Iris pigment epithelial cell (primary cell): ENCODE results near the gene LRRC45.
"Not testable (repeated sequence)": the region's sequence is repeated elsewhere in the genome, so short reads cannot be mapped to it uniquely, and the experiment has no call there.

Source experiments
- DNase-seq: peaks from one replicate; pipeline ENCODE4 v3.0.0-alpha.2; 2011; ENCODE audit warnings: low read depth

LRRC45 gene

GRCh38 chr17:82022981-82023446 is at the start of gene LRRC45:
Gene LRRC45, plus strand, starts transcription at chr17:82023305. Its CDS starts 339 bp downstream, at chr17:82023644.
- DNase-seq: peak; percentile 100

- DNase-seq: no peak
These were observed 49.7 kb upstream of the LRRC45 start for GRCh38 chr17:81973432-81973831.

- no peak for DNase-seq
These were observed 46.5 kb upstream of the LRRC45 start for GRCh38 chr17:81976332-81977210.

- peak; percentile 91 for DNase-seq
These were observed 45.8 kb upstream of the LRRC45 start, which contains the start of gene ASPSCR1 for GRCh38 chr17:81977211-81977808. Gene ASPSCR1, plus strand, starts transcription at chr17:81977629. Its CDS starts 18 bp downstream, at chr17:81977647.

DNA sequence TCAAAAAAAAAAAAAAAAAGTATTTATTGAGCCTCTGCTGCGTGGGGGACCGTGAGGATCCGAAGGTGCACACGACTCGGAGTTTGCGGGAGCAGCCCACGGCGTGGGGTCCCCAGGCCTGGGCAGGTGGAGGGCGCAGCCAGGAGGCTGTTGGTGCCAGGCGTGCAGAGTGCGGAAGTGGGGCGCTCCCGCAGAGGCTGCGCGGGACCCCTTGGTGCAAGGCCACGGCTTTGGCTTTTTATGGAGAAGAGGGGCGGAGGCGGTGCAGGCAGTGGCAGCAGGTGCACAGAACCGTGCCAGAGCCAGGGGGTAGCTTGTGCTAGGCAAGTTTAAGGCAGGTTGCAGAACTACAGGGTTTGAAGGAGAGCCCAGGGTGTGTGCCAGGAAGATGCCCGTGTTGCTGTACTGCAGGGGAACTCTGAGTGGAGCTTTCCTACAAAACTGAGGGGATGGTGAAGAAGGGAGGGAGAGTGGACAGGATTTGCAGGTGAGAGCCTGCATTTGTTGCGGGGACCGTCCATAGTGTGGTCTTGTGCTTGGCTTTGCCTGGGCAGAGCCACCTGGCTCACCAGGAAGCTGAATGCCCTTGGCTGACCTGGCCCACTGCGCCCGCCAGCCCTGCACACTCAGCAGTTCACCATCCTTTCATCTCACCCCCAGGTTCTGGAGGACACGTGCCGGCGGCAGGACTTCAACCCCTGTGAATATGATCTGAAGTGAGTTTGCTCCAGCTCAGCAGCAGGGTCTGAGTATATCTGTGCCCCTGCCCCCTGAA is 44.4 kb upstream of the LRRC45 start:
- DNase-seq: no peak

GRCh38 chr17:81980122-81980521 is 43.0 kb upstream of the LRRC45 start:
- no peak for DNase-seq

DNA sequence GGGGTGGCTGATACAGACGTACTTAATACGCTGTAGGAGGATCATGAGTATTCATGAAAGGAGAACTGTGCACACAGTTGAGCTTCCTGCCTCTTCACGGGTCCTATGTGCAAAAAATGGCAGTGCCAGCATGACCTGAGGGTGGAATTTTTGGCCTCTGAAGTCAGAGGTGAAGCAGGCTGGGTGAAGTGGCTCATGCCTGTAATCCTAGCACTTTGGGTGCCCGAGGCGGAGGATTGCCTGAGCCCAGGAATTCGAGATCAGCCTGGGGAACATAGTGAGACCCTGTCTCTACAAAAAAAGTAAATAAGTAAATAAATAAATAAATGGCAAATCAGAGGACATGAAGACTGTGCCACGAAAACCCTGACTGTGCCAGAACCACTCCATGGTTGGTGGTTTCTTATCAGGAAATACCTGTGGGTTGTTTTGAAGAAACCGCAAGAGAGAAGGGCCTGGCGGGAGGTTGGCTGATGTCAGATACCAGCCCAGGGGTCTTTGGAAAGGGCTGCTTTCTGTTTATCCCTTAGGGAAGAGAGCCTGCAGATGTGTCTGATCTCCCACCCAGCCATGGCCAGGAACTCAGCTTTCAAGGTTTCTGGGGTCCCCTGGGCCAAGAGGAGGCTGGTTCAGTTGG is 42.3 kb upstream of the LRRC45 start:
- no peak for DNase-seq

- not testable (repeated sequence) for DNase-seq
These were observed 41.6 kb upstream of the LRRC45 start for GRCh38 chr17:81981511-81981910.

DNA sequence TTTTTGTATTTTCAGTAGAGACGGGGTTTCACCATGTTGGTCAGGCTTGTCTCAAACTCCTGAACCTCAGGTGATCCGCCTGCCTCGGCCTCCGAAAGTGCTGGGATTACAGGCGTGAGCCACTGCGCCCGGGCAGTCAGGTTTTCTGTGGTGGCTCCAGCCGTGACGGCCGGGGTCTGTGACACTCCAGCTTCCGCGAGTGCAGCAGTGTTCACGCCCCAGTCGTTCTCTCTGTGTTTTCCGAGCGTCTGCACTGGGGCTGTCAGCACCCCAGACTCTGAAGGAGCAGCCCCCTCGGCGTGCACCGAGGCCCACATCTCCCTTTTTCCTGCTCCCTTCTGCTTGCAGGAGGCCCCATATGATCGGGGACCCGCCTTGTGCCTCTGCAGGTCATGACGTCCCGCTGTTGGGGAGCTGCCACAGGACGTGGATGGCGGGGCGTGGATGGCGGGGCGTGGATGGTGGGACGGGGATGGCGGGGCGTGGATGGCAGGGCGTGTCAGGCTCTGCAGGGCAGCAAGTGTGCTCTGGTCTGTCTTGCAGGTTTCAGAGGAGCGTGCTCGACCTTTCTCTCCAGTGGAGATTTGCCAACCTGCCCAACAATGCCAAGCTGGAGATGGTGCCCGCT is 40.0 kb upstream of the LRRC45 start:
- DNase-seq: no peak

DNA sequence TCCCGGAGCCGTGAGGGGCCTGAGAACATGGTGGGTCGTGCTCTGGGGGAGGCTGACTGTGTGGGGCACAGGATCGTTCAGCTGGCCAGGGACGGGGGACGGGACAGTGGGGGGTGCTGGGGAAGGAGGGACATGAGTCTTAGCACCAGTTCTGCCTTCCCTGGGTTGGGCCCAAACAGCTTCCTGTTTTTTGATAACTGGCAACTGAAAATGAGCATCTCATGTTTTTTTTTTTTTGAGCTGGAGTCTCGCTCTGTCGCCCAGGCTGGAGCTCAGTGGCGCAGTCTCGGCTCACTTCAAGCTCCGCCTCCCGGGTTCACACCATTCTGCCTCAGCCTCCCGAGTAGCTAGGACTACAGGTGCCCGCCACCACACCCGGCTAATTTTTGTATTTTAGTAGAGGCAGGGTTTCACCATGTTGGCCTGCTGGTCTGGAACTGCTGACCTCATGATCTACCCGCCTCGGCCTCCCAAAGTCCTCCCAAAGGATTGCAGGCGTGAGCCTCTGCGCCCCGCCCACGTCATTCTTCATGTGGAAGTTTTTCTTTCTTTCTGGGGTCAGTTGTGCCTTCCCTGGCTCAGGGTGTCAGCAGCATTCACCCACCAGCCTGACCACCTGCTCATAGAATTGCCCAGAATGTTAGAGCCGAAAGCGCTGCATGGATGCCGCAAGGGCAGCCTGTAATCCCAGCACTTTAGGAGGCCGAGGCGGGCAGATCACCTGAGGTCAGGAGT is 39.3 kb upstream of the LRRC45 start:
- DNase-seq: no peak

DNA sequence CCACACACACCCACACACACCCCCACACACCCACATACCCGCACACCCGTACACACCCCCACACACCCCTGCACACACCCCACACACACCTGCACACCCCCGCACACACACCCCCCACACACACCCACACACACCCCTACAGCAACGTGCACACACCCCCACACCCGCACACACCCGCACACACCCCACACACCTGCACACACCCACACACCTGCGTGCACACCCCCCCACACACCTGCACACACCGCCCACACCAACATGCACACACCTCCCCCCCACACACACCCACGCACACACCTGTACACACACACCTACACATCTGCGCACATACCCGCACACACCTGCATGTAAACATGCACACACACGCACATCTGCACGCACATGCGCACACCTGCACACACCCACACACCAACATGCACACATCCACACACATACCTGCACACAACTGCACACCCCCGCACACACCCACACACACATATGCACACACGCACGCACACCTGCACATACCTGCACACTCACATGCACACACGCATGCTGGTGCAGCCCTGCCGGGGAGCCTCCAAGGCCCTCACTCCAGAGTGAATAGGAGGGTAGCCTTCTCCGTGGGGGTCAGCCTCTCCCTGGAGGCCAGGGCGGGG is 38.2 kb upstream of the LRRC45 start:
- DNase-seq: no peak

GRCh38 chr17:81986606-81987005 is 36.5 kb upstream of the LRRC45 start:
- no peak for DNase-seq

DNA sequence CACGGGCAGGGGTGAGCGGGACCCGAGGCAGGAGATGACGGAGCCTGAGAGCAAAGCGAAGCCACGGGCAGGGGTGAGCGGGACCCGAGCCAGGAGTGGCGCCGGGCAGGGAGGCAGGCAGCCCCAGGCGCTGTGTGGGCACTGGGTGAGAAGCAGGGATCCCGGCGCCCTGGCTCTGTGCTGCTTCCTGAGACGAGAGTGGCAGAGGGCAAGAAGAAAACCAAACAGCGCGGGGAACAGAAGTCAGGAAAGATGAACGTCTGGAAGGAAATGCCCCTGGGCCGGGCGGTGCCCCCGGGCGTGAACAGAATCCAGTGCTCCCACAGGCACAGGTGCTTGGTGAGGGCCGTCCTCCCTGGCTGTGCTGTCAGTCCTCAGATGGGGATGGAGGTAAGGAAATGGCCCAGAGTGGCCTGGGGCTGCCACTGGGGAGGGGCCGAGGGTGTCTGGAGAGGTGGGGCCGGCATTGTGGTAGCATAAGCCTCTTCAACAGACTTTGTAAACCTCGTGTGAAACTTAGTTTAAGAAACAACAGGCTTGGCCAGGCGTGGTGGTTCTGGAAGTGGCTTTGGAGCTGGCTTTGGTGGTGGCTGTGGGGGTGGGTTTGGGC is 35.8 kb upstream of the LRRC45 start:
- DNase-seq: no peak

DNA sequence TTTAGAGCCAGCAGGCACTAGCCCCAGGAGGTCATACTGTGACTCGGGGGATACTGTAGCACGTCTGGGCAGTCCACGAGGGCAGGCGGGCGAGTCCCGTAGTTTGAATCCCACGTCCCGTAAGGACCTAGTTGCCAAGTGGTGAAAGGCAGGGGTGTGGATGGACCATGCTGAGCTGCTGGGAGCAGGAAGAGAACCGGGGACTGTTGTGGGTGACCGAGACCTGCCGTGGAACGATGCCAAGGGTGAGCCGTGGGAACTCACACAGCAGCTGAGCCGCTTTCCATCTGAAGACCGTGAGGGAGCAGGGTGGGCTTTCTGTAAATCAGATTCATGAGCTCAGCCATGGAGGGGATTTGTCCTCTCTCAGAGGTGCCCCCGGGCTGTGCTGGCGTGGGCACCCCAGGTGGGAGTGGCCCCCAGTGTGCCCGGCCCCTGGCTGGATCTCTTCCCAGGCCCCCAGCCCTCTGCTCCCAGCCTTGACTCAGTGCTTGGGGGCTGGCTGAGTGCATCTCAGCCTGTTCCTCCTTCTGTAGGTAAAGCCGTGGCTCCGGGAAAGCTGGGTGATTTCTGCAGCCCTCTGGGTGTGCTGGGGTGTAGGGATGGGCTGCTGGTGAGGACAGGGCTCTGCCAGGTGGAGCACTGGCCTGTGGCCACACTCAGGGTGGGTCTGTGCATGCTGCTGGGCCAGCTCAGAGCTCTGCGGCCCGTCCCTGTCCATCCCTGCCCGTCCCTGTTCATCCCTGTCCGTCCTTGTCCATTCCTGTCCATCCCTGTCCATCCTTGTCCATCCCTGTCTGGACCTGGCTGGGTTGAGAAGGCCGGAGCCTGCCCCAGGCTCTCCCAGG is 32.0 kb upstream of the LRRC45 start:
- no peak for DNase-seq

GRCh38 chr17:81991684-81992305 is 31.3 kb upstream of the LRRC45 start:
- DNase-seq: peak; percentile 30

DNA sequence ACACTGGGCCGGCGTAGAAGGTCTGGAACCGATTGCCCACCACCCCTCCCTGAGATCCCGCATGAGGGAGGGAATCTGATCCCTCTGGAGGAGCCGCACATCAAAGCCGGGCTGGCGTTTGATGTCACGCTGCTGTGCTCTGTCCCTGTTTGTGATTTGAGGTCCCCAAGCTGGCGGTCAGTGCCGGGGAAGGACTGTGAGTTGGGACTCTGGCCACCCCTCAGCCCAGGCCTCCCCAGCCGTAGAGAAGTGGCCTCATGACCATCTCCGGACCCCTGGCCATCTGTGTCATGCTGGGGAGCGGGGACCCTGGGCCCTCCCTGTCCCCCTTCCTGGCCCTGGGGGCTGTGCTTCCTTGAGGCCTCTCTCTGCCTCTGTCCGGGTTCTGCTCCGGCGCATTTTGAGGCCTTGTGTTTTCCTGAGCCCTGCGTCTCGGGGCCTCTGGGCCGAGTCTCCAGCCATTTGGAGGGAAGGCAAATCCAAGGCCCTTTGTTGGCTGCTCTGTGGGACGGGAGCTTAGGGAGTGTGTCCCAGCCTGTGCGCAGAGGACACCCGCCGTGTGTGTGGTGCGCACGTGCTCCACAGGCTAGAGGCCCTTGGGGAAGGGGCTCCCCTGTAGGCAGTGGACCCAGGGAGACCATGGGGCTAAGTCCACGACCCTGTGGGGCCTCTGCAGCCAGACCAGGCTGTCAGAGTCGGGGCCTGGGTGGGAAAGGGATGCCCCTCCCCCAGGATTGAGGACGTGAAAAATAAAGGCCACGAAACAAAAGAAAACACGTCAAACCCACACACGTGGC is 30.6 kb upstream of the LRRC45 start:
- no peak for DNase-seq

DNA sequence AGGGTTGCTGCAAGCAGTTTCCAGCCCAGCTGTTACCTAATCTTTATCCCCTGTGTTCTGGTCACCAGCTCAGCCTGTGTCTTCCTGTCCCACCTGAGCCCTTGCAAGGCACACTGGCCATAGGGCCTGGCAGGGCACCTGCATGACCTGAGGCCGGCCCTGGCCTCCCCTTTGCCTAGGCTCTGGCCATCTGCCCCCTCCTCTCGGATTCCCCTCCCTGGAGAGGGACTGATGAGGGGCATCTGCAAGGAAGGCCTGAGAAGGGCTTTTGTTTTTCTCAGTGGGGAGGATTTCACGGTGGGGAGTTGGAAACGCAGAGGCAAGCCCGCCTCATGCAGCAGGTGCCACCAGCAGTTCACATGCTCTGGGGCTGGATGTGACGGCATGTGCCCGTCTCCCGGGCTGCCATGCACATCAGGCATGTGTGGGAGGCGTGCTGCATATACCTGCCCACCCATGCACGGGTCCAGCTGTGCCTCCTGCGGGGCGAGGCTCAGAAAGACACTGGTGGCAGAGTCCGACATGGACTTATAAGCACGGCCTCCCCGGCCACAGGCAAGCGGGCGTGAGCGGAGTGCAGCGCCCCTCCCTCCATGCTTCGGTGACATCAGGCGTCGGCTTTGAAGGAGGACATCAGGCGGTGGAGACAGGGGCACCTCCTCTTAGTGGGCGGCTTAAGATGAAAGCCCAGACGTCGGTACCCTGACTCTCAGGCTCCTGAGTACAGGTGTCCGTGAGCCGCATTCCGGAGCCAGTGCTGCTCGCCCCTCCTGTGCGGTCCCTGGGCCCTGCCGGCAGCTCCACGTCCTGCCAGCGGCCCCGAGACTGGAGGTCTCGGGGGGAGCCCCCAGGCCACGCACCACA is 29.1 kb upstream of the LRRC45 start:
- DNase-seq: no peak
